Osteocyte (in vitro differentiated cells): Measurements from ENCODE around the gene SUPV3L1. TPM values are rescaled to one million over a fixed set of nuclear protein-coding genes. Genes with fewer than 3 reads are reported as not detected.
"Not testable (repeated sequence)": the region's sequence is repeated elsewhere in the genome, so short reads cannot be mapped to it uniquely, and the experiment has no call there.

Experiments used
- DNase-seq: peaks from one replicate; pipeline ENCODE4 v3.0.0; 2021; ENCODE audit warnings: mixed read lengths; ENCODE audit not compliant: unreplicated experiment; ENCODE audit errors: extremely low spot score
- H3K27ac Mint-ChIP-seq: one replicate; pipeline ENCODE4 v1.8.0; 2021; ENCODE audit warnings: mild to moderate bottlenecking, mixed read lengths; ENCODE audit not compliant: unreplicated experiment
- H3K27me3 Mint-ChIP-seq: one replicate; pipeline ENCODE4 v1.8.0; 2021; ENCODE audit warnings: mixed read lengths; ENCODE audit not compliant: unreplicated experiment
- H3K36me3 Mint-ChIP-seq: one replicate; pipeline ENCODE4 v1.8.0; 2021; ENCODE audit warnings: mixed read lengths; ENCODE audit not compliant: unreplicated experiment
- H3K4me1 Mint-ChIP-seq: one replicate; pipeline ENCODE4 v1.8.0; 2021; ENCODE audit warnings: mixed read lengths; ENCODE audit not compliant: unreplicated experiment
- H3K4me3 Mint-ChIP-seq: one replicate; pipeline ENCODE4 v1.8.0; 2021; ENCODE audit warnings: mild to moderate bottlenecking, moderate library complexity, mixed read lengths; ENCODE audit not compliant: unreplicated experiment
- H3K9me3 Mint-ChIP-seq: one replicate; pipeline ENCODE4 v1.8.0; 2021; ENCODE audit warnings: mixed read lengths; ENCODE audit not compliant: unreplicated experiment
- total RNA-seq: library from RNA; stranded (reverse); gene quantifications from 2 replicates; pipeline ENCODE4 v1.2.1, GENCODE V29; 2021
- TF ChIP-seq, protein P1 (sequence below): fragments of 200-600 bp; sonication (generic); IDR thresholded peaks from 2 replicates; pipeline ENCODE4 v1.5.0; 2021; ENCODE audit warnings: antibody characterized with exemption, mild to moderate bottlenecking, moderate library complexity

SUPV3L1 gene
- total RNA-seq, 1 donor from 2014 or later = 27.3 TPM

- Mint-ChIP-seq H3K36me3 (no peaks in the 10 kb centered on the region), H3K9me3 (no peaks in the 10 kb centered on the region), H3K27me3 (no peaks in the 10 kb centered on the region), H3K27ac (no peak overlapping the region), H3K4me3 (no peak overlapping the region), H3K4me1 (peaks cover 5% of the 10 kb centered on the region)
- no peak for DNase-seq
- TF ChIP-seq, protein P1, sequence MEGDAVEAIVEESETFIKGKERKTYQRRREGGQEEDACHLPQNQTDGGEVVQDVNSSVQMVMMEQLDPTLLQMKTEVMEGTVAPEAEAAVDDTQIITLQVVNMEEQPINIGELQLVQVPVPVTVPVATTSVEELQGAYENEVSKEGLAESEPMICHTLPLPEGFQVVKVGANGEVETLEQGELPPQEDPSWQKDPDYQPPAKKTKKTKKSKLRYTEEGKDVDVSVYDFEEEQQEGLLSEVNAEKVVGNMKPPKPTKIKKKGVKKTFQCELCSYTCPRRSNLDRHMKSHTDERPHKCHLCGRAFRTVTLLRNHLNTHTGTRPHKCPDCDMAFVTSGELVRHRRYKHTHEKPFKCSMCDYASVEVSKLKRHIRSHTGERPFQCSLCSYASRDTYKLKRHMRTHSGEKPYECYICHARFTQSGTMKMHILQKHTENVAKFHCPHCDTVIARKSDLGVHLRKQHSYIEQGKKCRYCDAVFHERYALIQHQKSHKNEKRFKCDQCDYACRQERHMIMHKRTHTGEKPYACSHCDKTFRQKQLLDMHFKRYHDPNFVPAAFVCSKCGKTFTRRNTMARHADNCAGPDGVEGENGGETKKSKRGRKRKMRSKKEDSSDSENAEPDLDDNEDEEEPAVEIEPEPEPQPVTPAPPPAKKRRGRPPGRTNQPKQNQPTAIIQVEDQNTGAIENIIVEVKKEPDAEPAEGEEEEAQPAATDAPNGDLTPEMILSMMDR = no peak
Measured at GRCh38 chr10:69246036-69246435, 66.0 kb downstream of the SUPV3L1 start.

- Mint-ChIP-seq H3K36me3 (no peaks in the 10 kb centered on the region), H3K4me3 (no peak overlapping the region), H3K27me3 (no peaks in the 10 kb centered on the region), H3K9me3 (no peaks in the 10 kb centered on the region), H3K4me1 (peaks cover 5% of the 10 kb centered on the region), H3K27ac (no peak overlapping the region)
- DNase-seq = no peak
- TF ChIP-seq, protein P1 = no peak
Measured at GRCh38 chr10:69246581-69247312, 66.7 kb downstream of the SUPV3L1 start.

DNA sequence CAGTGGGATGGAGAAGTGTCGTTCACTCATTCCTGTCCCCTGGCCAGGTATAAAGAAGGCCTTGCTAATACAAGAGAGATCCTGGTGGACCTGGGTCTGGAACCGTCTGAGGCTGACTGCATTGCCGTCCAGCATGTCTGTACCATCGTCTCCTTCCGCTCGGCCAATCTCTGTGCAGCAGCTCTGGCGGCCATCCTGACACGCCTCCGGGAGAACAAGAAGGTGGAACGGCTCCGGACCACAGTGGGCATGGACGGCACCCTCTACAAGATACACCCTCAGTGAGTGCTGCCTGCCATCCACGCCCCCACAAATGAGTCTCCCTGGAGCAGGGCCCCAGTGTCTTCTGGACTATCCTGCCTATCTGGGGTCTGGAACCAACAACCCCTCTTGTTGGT is 67.3 kb downstream of the SUPV3L1 start:
- Mint-ChIP-seq H3K9me3 (no peaks in the 10 kb centered on the region), H3K36me3 (no peaks in the 10 kb centered on the region), H3K4me1 (peaks cover 5% of the 10 kb centered on the region), H3K27ac (no peak overlapping the region), H3K27me3 (no peaks in the 10 kb centered on the region), H3K4me3 (no peak overlapping the region)
- no peak for DNase-seq
- TF ChIP-seq, protein P1 = no peak

DNA sequence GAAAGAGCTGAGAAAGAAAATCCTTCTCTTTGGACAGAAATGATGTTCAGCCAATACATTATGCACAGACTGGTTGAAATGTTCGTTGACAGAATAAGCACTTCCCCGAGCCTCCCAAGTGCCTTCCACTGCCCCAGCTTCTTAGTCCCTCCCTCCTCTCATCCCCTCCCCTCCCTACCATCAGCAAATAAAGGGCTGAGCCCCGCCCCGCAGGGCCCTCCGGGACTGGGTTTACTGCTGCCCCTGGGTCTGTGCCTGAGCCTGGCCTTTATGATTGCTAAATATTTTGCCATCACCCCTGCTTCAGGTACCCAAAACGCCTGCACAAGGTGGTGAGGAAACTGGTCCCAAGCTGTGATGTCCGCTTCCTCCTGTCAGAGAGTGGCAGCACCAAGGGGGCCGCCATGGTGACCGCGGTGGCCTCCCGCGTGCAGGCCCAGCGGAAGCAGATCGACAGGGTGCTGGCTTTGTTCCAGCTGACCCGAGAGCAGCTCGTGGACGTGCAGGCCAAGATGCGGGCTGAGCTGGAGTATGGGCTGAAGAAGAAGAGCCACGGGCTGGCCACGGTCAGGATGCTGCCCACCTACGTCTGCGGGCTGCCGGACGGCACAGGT is 68.2 kb downstream of the SUPV3L1 start:
- H3K27ac Mint-ChIP-seq = no peak overlapping the region
- no peaks in the 10 kb centered on the region for H3K9me3 Mint-ChIP-seq
- no peaks in the 10 kb centered on the region for H3K4me1 Mint-ChIP-seq
- TF ChIP-seq, protein P1 = no peak
- no peaks in the 10 kb centered on the region for H3K27me3 Mint-ChIP-seq
- no peaks in the 10 kb centered on the region for H3K36me3 Mint-ChIP-seq
- no peak for DNase-seq
- no peak overlapping the region for H3K4me3 Mint-ChIP-seq

- Mint-ChIP-seq H3K27ac (no peak overlapping the region), H3K4me1 (no peaks in the 10 kb centered on the region), H3K27me3 (no peaks in the 10 kb centered on the region), H3K36me3 (no peaks in the 10 kb centered on the region), H3K9me3 (no peaks in the 10 kb centered on the region), H3K4me3 (no peak overlapping the region)
- no peak for DNase-seq
- TF ChIP-seq, protein P1 = no peak
Measured at GRCh38 chr10:69250041-69250440, 70.0 kb downstream of the SUPV3L1 start.

DNA sequence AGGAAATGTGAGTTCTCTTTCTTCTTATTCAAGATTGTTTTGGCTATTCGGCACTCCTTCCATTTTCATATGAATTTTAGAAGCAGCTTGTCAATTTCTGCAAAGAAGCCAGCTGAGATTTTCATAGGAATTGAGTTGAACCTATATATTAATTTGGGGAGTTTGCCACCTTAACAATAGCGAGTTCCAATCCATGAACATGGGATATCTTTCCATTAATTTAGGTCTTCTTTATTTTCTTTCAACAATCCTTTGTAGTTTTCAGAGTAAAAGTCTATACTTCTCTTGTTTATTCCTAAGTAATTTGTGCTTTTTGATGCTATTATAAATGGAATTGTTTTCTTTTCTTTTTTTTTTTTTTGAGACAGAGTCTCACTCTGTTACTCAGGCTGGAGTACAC is 71.4 kb downstream of the SUPV3L1 start:
- not testable (repeated sequence) for H3K27me3 Mint-ChIP-seq, H3K9me3 Mint-ChIP-seq, H3K27ac Mint-ChIP-seq, H3K4me1 Mint-ChIP-seq, H3K4me3 Mint-ChIP-seq, H3K36me3 Mint-ChIP-seq, DNase-seq
